ENCODE data around the gene SLC43A2.
A peak's percentile ranks its signal among the peaks of the same experiment; 100 is the strongest.
"Not testable (repeated sequence)": the region's sequence is repeated elsewhere in the genome, so short reads cannot be mapped to it uniquely, and the experiment has no call there.

Gene SLC43A2

DNA sequence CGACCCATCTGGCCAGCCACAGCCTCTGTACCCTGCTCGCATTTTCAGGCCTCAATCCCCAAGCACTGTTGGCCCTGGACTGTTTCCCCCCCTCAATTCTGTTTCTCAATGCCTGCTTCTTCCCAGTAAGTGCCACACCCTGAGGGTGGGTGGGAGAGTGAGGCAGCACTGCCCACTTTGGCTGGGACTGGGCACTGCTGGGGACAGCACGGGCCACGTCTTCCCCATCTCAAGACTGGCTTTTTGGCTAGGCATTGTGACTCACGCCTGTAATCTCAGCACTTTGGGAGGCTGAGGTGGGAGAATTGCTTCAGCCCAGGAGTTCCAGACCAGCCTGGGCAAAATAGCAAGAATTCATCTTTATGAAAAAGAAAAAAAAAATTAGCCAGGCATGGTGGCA lies 56.0 kb downstream of the SLC43A2 start:
- not testable (repeated sequence) for H3K4me3 Mint-ChIP-seq; ATAC-seq; H3K36me3 Mint-ChIP-seq; H3K9me3 Mint-ChIP-seq; H3K27ac Mint-ChIP-seq; DNase-seq (ENCODE audit: low spot score in 2 of 2)
- H3K4me1 Mint-ChIP-seq, result peaks cover 14% of the 10 kb centered on the region

DNA sequence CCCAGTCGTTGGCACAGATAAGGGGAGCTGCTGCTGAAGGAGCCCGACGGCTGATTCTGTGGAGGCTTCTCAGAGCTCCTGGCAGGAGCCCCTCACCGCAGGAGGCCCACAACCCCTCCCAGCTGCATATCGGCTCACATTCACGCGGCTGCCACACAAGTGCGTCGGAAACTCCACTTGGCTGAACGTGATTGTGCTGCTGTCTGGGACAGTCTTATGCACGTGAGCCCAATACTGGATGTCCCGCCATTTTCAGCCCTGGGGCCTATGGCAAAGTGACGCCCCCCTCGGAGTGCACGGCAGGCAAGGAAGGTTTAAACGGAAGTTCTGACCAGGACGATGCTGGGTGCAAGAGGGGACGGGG lies 57.3 kb downstream of the SLC43A2 start:
- Mint-ChIP-seq H3K4me1 (peaks cover 20% of the 10 kb centered on the region), H3K4me3 (no peak overlapping the region), H3K36me3 (no peaks in the 10 kb centered on the region), H3K9me3 (no peaks in the 10 kb centered on the region), H3K27ac (no peak overlapping the region)
- DNase-seq (ENCODE audit: low spot score in 2 of 2), result no peak
- no peak for ATAC-seq

DNA sequence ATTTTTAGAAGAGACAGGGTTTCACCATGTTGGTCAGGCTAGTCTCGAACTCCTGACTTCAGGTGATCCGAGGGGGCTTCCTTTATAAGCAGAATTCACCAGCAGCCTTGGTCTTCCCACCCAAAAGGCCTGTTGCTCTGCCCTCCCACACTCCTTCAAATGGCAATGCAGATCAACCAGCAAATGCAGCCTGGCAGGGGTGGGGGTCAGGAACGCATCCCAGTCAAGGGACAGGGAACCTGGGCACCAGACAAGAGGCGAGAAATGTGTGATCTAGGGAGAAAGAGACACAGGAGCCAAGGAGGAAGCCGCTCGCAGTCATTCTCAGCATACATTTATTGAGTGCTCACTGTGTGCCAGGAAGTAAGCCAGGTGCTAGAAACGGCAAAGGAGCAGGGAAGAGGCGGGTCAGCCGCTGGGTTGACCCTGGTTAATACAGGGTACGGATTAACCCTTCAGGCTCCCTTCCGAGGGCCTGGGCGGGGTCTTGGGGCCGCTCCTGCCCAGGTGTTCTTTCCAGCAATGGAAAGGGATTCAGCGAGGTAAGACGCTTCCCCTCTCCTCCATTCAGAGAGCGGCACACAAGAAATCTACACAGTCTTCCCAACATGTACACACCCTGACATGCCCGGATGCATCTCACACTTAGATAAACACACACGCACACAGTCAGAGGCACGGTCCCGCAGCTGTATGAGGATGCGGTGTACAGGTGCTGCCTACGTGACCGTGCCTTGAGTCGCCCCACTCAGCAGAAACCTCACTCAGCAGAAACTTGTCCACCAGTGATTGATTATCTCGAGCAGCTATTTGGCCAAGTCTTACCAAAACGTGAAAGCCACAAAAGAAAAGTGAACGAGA lies 59.5 kb downstream of the SLC43A2 start:
- H3K4me3 Mint-ChIP-seq, result no peak overlapping the region
- H3K27ac Mint-ChIP-seq, result peak overlapping the region; percentile 24
- ATAC-seq, result no peak
- H3K36me3 Mint-ChIP-seq, result no peaks in the 10 kb centered on the region
- DNase-seq (ENCODE audit: low spot score in 2 of 2), result no peak
- no peaks in the 10 kb centered on the region for H3K9me3 Mint-ChIP-seq
- H3K4me1 Mint-ChIP-seq, result peaks cover 22% of the 10 kb centered on the region

DNA sequence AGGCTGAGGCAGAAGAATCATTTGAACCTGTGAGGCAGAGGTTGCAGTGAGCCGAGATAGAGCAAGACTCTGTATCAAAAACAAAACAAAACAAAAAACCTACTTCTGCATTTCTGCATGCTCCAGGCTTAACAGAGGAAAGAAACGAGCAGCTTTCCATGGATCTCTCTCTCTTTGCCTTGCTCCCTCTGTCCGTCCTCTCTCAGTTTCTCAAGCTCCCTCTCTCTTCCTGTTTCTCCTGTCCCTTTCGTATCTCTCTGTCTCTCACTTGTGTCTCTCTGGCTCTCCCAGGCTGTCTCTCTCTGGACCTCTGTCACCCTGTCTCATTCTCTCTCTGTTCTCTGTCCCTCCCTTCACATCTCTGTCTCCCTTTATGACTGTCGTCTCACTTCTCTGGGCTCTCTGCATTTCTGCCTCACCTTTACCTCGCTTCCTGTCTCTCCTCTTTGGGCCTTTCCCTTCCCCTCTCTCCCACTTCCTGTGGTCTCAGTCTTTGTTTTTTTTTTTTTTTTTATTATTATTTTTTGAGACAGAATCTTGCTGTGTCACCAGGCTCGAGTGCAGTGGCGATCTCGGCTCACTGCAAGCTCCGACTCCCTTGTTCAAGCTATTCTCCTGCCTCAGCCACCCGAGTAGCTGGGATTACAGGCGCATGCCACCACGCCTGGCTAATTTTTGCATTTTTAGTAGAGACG lies 62.0 kb downstream of the SLC43A2 start:
- no peaks in the 10 kb centered on the region for H3K9me3 Mint-ChIP-seq
- ATAC-seq, result peak; percentile 74
- peaks cover 33% of the 10 kb centered on the region for H3K4me1 Mint-ChIP-seq
- H3K36me3 Mint-ChIP-seq, result no peaks in the 10 kb centered on the region
- DNase-seq (ENCODE audit: low spot score in 2 of 2), result peak in 1 of 2 donors; percentile 55
- peak overlapping the region; percentile 70 for H3K27ac Mint-ChIP-seq
- H3K4me3 Mint-ChIP-seq, result peak overlapping the region; percentile 59

DNA sequence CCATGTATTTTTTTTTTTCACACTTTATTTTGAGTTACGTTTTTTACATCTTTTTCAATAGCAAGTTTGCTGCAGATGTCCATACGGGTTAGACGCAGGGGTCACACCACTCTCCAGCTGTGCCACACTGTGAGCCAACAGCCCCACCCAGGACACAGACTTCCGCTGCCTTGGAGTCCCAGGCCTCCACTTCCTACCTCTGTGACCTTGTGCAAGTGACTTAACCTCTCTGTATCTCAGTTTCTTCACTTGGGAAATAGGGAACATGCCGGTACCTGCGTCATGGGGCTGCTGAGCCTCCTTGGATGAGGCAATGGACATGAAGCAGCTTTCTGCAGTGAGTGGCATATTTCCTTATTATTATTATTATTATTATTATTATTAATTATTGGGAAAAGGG lies 62.8 kb downstream of the SLC43A2 start:
- Mint-ChIP-seq H3K9me3 (no peaks in the 10 kb centered on the region), H3K4me1 (peaks cover 41% of the 10 kb centered on the region), H3K4me3 (no peak overlapping the region), H3K36me3 (no peaks in the 10 kb centered on the region), H3K27ac (no peak overlapping the region)
- no peak for ATAC-seq
- DNase-seq (ENCODE audit: low spot score in 2 of 2), result no peak

DNA sequence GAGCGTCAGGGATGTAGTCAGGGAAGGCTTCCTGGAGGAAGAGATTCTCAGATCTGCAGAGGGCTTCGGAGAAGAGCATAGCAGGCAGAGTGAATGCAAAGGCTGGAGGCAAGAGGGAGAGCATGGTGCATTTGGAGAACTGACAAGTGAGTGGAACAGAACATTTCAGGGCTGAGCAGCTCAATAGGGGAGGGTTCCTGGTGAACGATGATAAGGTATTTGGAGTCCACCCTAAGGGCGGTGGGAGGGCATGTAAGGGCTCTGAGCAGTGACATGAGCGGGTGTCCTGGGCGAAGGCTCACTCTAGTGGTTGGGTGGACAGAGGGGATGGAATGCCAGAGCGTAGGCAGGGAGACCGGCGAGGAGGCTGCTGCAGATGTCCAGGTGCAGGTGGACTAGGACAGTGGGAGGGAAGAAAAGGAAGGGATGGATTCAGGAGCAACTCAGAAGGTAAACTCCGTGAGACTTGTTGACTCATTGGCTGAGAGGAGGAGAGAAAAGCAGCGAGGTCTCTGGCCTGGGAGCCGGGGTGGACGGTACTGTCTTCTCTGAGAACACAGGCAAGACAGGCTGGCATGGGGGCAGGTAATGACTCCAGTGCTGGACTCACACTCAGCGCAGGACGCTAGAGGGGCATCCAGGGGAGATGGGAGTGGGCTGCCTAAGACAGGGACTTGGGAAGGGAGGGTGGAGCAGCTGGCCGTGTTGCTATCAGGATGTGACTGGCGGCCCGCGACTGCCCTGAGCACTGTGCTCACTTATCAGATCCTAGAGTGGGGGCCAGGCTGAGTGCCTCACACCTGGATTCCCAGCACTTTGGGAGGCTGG lies 64.6 kb downstream of the SLC43A2 start:
- ATAC-seq (no peak), DNase-seq (ENCODE audit: low spot score in 2 of 2) (no peak)
- Mint-ChIP-seq H3K4me3 (peak overlapping the region; percentile 74), H3K9me3 (no peaks in the 10 kb centered on the region), H3K4me1 (peaks cover 52% of the 10 kb centered on the region), H3K36me3 (peaks cover 6% of the 10 kb centered on the region), H3K27ac (no peak overlapping the region)

- H3K36me3 Mint-ChIP-seq; H3K27ac Mint-ChIP-seq; DNase-seq (ENCODE audit: low spot score in 2 of 2); H3K9me3 Mint-ChIP-seq; ATAC-seq: not testable (repeated sequence)
- Mint-ChIP-seq H3K4me1 (peaks cover 52% of the 10 kb centered on the region), H3K4me3 (peak overlapping the region; percentile 74)
These were observed 65.2 kb downstream of the SLC43A2 start for GRCh38 chr17:1563471-1563785.

DNA sequence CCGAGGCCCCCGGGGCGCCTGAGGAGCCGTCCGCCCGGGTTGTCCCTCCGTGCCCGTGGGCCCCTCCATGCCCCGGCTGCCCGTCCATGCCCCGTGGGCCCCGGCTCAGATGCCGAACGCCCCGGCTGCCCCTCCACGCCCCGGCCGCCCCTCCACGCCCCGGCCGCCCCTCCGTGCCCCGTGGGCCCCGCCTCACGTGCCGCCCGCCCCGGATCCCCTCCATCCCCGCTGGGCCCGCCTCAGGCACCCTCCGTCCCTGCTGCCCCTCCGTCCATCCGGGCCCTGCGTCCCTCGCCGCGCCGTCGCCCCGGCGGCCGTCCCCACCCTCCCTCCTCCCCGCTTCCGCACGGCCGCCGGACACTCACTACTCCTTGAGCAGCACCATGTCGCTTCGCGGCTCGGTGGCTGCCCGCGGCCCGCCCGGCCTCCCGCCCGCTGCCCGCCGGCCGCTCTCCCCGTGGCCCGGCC lies 66.4 kb downstream of the SLC43A2 start:
- ATAC-seq, result peak; percentile 64
- H3K27ac Mint-ChIP-seq, result no peak overlapping the region
- H3K36me3 Mint-ChIP-seq, result peaks cover 17% of the 10 kb centered on the region
- no peak for DNase-seq (ENCODE audit: low spot score in 2 of 2)
- peak overlapping the region; percentile 74 for H3K4me3 Mint-ChIP-seq
- no peaks in the 10 kb centered on the region for H3K9me3 Mint-ChIP-seq
- H3K4me1 Mint-ChIP-seq, result peaks cover 42% of the 10 kb centered on the region

DNA sequence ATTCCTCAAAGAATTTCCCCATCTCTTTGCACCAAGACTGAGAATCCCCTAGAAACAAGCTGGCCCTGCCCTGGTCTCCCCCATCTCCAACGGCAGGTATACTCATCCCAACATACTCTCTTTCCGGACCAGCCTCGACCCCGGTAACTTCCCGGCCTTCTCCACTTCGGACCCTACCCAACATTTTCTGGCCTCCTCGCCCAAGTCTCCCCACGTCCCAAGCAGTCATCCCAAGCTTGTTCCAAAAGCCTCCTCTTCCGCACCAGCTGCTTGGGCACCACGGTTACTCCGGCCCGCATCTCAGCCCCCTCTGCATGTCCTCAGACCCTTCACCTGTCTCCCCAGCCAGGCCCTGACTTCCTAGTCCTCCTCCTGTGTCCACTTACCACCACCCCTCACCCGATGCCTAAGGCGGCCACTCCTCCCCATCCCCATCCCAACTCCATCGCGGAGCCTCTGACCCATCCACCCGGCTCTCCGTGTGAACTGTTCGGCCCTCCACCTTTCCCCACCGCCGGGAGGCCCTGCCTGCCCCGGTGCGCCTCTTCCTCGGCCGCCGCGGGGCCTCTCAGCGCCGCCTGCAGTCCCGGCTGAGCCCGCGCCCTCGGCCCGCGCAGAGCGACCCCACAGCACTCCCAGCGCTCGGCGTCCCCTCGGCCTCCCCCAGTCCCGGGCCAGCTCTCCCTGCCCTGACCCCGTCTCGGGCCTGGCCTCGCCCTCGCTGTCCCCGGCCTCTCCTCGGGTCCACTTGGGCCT lies 67.0 kb downstream of the SLC43A2 start:
- ATAC-seq (peak; percentile 59), DNase-seq (ENCODE audit: low spot score in 2 of 2) (peak; percentile 28 to 69)
- Mint-ChIP-seq H3K27ac (peak overlapping the region; percentile 86), H3K4me3 (peak overlapping the region; percentile 74), H3K36me3 (peaks cover 22% of the 10 kb centered on the region), H3K9me3 (no peaks in the 10 kb centered on the region), H3K4me1 (peaks cover 41% of the 10 kb centered on the region)

DNA sequence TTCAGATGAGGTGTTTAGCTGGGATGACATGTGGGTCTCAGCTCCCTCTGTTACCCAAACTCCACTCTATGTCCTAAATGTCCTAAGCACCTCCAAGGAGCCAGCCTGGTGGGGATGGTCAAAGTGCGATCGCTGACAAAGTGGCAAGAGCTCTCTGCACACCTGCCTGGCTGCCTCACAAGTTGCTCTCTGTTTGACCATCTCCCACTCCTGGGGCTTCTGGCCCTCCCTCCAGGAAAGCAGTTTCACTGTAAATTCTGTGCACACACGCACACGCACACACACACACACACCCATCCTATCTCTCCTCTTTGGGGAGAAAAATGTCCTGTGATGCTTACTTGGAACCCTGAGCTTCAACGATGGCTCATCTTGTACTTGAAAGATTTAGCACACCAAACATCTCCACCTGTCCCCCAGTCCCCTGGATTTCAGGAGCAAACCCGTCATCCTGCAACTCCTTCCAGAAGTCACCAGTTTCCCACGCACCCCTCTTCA lies 67.7 kb downstream of the SLC43A2 start:
- Mint-ChIP-seq H3K36me3 (peaks cover 27% of the 10 kb centered on the region), H3K9me3 (no peaks in the 10 kb centered on the region), H3K4me1 (peaks cover 37% of the 10 kb centered on the region), H3K27ac (peak overlapping the region; percentile 86), H3K4me3 (peak overlapping the region; percentile 74)
- DNase-seq (ENCODE audit: low spot score in 2 of 2), result no peak
- ATAC-seq, result no peak

GRCh38 chr17:1560101-1560857 lies 68.4 kb downstream of the SLC43A2 start:
- H3K9me3 Mint-ChIP-seq, result no peaks in the 10 kb centered on the region
- H3K4me1 Mint-ChIP-seq, result peaks cover 37% of the 10 kb centered on the region
- H3K36me3 Mint-ChIP-seq, result peaks cover 27% of the 10 kb centered on the region
- no peak overlapping the region for H3K27ac Mint-ChIP-seq
- ATAC-seq (no peak), DNase-seq (ENCODE audit: low spot score in 2 of 2) (no peak)
- H3K4me3 Mint-ChIP-seq, result no peak overlapping the region

DNA sequence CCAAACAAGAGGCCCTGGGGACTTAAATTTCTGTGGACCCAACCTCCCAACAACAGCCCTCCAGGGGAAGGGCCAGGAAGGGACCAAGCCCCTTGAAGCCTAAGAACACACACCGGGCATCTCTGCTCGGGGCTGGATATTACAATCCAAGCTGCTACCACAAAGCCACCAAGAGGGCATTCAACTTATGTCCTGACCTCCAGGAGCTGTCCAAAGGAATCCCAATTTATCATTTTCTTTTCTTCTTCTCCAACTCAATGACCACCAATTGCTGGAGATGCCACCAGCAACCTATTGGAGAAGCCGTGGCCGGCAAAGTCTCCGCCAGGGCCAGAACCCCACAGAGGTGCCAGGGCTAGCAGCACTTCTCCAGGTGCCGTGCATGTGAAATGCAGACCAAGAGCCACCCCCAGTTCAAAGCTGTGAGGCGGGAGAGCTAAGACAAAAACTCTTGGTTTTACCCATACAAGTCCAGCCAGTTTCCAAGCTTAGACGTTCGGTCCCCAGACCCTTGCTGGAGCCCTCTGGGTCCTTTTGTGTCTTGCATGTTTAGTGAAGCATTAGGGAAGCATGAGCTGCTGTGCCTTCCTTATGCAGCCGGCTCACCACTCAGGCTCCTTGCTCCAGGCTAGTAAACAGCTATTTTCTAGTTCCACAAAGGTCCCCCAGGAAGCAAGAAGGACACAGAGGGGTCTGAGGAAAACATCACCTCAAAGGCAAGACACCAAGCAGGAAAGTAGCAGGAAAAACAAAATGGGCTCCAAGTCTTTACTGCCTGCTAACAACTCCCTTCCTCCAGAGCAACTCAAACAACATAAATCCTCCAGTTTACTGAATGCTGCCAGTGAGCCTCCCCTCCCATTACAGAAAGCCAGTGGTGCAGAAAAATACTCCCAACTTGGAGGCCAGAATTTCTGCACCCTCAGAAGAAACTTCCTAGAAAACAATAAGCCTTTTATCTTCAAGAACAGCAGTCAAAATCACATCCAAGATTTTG lies 69.3 kb downstream of the SLC43A2 start:
- peaks cover 36% of the 10 kb centered on the region for H3K36me3 Mint-ChIP-seq

GRCh38 chr17:1558401-1558800 lies 70.2 kb downstream of the SLC43A2 start:
- peaks cover 29% of the 10 kb centered on the region for H3K4me1 Mint-ChIP-seq
- H3K4me3 Mint-ChIP-seq, result no peak overlapping the region
- no peaks in the 10 kb centered on the region for H3K9me3 Mint-ChIP-seq
- DNase-seq (ENCODE audit: low spot score in 2 of 2) (no peak), ATAC-seq (no peak)
- H3K27ac Mint-ChIP-seq, result no peak overlapping the region
- H3K36me3 Mint-ChIP-seq, result peaks cover 45% of the 10 kb centered on the region

More for the DNA sequence above, 69.3 kb downstream of the SLC43A2 start:
- DNase-seq (ENCODE audit: low spot score in 2 of 2), result no peak
- Mint-ChIP-seq H3K27ac (no peak overlapping the region), H3K9me3 (no peaks in the 10 kb centered on the region), H3K4me1 (peaks cover 37% of the 10 kb centered on the region), H3K4me3 (no peak overlapping the region)
- no peak for ATAC-seq

Measured in stimulated activated effector memory CD8-positive, alpha-beta T cell treated with anti-CD3 and anti-CD28 coated beads, Interleukin-12 subunit alpha, Interleukin-12 subunit beta, amount 100 ng/mL, for 72 hours (primary cell).